ENCODE measurements around the gene GMDS. TPM values are rescaled to one million over a fixed set of nuclear protein-coding genes. Genes with fewer than 3 reads are reported as not detected.

The GMDS gene
- total RNA-seq, 4 donors from 2014 or later: 197 to 375 (median 215) TPM

GRCh38 chr6:2135401-2135800 is 110.0 kb downstream of the GMDS start:
- no peak for TF ChIP-seq POLR2A (IDR thresholded peaks at IDR 0.05)
- no peak for TF ChIP-seq CTCF (IDR thresholded peaks at IDR 0.05)
- Histone ChIP-seq H3K4me3 (no peak overlapping the region), H3K27me3 (no peaks in the 10 kb centered on the region), H3K27ac (no peak overlapping the region), H3K9me3 (no peaks in the 10 kb centered on the region), H3K4me1 (peaks cover 0 to 25% (median 0%) of the 10 kb centered on the region in 4 donors), H3K36me3 (no peaks in the 10 kb centered on the region)
- DNase-seq: no peak

GRCh38 chr6:2134554-2134953 is 110.9 kb downstream of the GMDS start:
- H3K27ac ChIP-seq: no peak overlapping the region

GRCh38 chr6:2133716-2134310 is 111.6 kb downstream of the GMDS start:
- H3K4me3 ChIP-seq: no peak overlapping the region
- DNase-seq: no peak
- peaks cover 0 to 25% (median 0%) of the 10 kb centered on the region in 4 donors for H3K4me1 ChIP-seq
- TF ChIP-seq CTCF (IDR thresholded peaks at IDR 0.05) (no peak), POLR2A (IDR thresholded peaks at IDR 0.05) (no peak)
- no peaks in the 10 kb centered on the region for H3K9me3 ChIP-seq
- H3K36me3 ChIP-seq: no peaks in the 10 kb centered on the region
- H3K27me3 ChIP-seq: no peaks in the 10 kb centered on the region
- no peak overlapping the region for H3K27ac ChIP-seq

More at GRCh38 chr6:2134554-2134953, 110.9 kb downstream of the GMDS start:
- H3K9me3 ChIP-seq: no peaks in the 10 kb centered on the region
- TF ChIP-seq POLR2A (IDR thresholded peaks at IDR 0.05): no peak
- TF ChIP-seq CTCF (IDR thresholded peaks at IDR 0.05): no peak
- no peak overlapping the region for H3K4me3 ChIP-seq
- H3K4me1 ChIP-seq: peaks cover 0 to 25% (median 0%) of the 10 kb centered on the region in 4 donors
- no peak for DNase-seq
- H3K27me3 ChIP-seq: no peaks in the 10 kb centered on the region
- no peaks in the 10 kb centered on the region for H3K36me3 ChIP-seq

- H3K9me3 ChIP-seq: no peaks in the 10 kb centered on the region
- H3K36me3 ChIP-seq: no peaks in the 10 kb centered on the region
- no peak for TF ChIP-seq POLR2A (IDR thresholded peaks at IDR 0.05)
- no peak for TF ChIP-seq CTCF (IDR thresholded peaks at IDR 0.05)
- DNase-seq: no peak
- peaks cover 0 to 25% (median 0%) of the 10 kb centered on the region in 4 donors for H3K4me1 ChIP-seq
- H3K27ac ChIP-seq: peak overlapping the region in 1 of 4 donors; percentile 33
- no peaks in the 10 kb centered on the region for H3K27me3 ChIP-seq
- H3K4me3 ChIP-seq: no peak overlapping the region
Observed at GRCh38 chr6:2132916-2133315, 112.5 kb downstream of the GMDS start.

GRCh38 chr6:2132416-2132815 is 113.0 kb downstream of the GMDS start:
- no peak for DNase-seq
- no peaks in the 10 kb centered on the region for H3K27me3 ChIP-seq
- no peaks in the 10 kb centered on the region for H3K36me3 ChIP-seq
- TF ChIP-seq CTCF (IDR thresholded peaks at IDR 0.05) (no peak), POLR2A (IDR thresholded peaks at IDR 0.05) (no peak)
- H3K9me3 ChIP-seq: no peaks in the 10 kb centered on the region
- H3K4me3 ChIP-seq: no peak overlapping the region
- H3K27ac ChIP-seq: peak overlapping the region in 1 of 4 donors; percentile 33
- peaks cover 0 to 25% (median 0%) of the 10 kb centered on the region in 4 donors for H3K4me1 ChIP-seq

Measured in Peyer's patch (tissue), 4 donors.